ENCODE results near the gene EHBP1L1. TPM values are rescaled to one million over a fixed set of nuclear protein-coding genes. Genes with fewer than 3 reads are reported as not detected.

EHBP1L1 gene
- total RNA-seq, 1 experiment from 2014 or later: 126 TPM

GRCh38 chr11:65565624-65566453 is 10.0 kb upstream of the EHBP1L1 start:
- Histone ChIP-seq H3K27ac (ENCODE audit: low read length) (peak overlapping the region; percentile 20), H3F3A (ENCODE audit: low read length, unreplicated experiment) (no peaks in the 10 kb centered on the region), H2AFZ (ENCODE audit: low read length) (no peak overlapping the region), H3K27me3 (ENCODE audit: low read length) (no peaks in the 10 kb centered on the region), H3K4me3 (ENCODE audit: low read length) (no peak overlapping the region), H4K20me1 (ENCODE audit: low read length) (no peaks in the 10 kb centered on the region), H3K9me2 (replicated peaks; ENCODE audit: low read length) (no peaks in the 10 kb centered on the region), H3K9ac (ENCODE audit: low read length) (no peak overlapping the region), H3K79me2 (ENCODE audit: low read length) (peaks cover 28% of the 10 kb centered on the region), H3K9me3 (ENCODE audit: low read length) (no peaks in the 10 kb centered on the region), H3K4me1 (ENCODE audit: insufficient read depth, low read length) (peaks cover 29% of the 10 kb centered on the region), H3K36me3 (ENCODE audit: low read depth, low read length) (no peaks in the 10 kb centered on the region), H3K4me2 (ENCODE audit: low read length) (peak overlapping the region; percentile 33)
- TF ChIP-seq CTCF (conservative IDR thresholded peaks at IDR 0.05; ENCODE audit: low read depth, low read length) (no peak), EZH2phosphoT487 (IDR thresholded peaks at IDR 0.05; ENCODE audit: borderline replicate concordance, low read length) (no peak), EZH2 (IDR thresholded peaks at IDR 0.05; ENCODE audit: low read length, unreplicated experiment) (no peak)
- DNase-seq: peak; percentile 41
- ChIA-PET CTCF (interaction anchor here (0.7 kb wide), 1 partner anchor 19 kb away, joined by 9 read pairs; no protein-coding TSS in a partner anchor), POLR2A (ENCODE audit: unreplicated experiment) (interaction anchor here (0.6 kb wide), 2 partner anchors 59 to 122 kb away, joined by 3 to 12 read pairs; no protein-coding TSS in a partner anchor)
- intact Hi-C loops (cut with micrococcal nuclease): no loop called here
- no peak for ATAC-seq
- no TSS peak for BruUV-seq (replicated peaks)

- POLR2A ChIA-PET (ENCODE audit: unreplicated experiment): interaction anchor here (0.6 to 1.1 kb wide), 3 partner anchors 78 to 149 kb away, joined by 3 to 8 read pairs (median 3); no protein-coding TSS in a partner anchor
- Histone ChIP-seq H3K79me2 (ENCODE audit: low read length) (peaks cover 50% of the 10 kb centered on the region), H4K20me1 (ENCODE audit: low read length) (no peaks in the 10 kb centered on the region), H3K9me2 (replicated peaks; ENCODE audit: low read length) (no peaks in the 10 kb centered on the region), H3K9ac (ENCODE audit: low read length) (peak overlapping the region; percentile 93), H3K27me3 (ENCODE audit: low read length) (no peaks in the 10 kb centered on the region), H3K27ac (ENCODE audit: low read length) (peak overlapping the region; percentile 86), H3K36me3 (ENCODE audit: low read depth, low read length) (no peaks in the 10 kb centered on the region), H3K4me2 (ENCODE audit: low read length) (peak overlapping the region; percentile 93), H3K4me3 (ENCODE audit: low read length) (peak overlapping the region; percentile 97), H2AFZ (ENCODE audit: low read length) (peak overlapping the region; percentile 80), H3F3A (ENCODE audit: low read length, unreplicated experiment) (peaks cover 4% of the 10 kb centered on the region), H3K9me3 (ENCODE audit: low read length) (no peaks in the 10 kb centered on the region), H3K4me1 (ENCODE audit: insufficient read depth, low read length) (peaks cover 48% of the 10 kb centered on the region)
- ATAC-seq (peak; percentile 9), DNase-seq (no peak)
- TF ChIP-seq EZH2 (IDR thresholded peaks at IDR 0.05; ENCODE audit: low read length, unreplicated experiment) (no peak), CTCF (conservative IDR thresholded peaks at IDR 0.05; ENCODE audit: low read depth, low read length) (no peak), EZH2phosphoT487 (IDR thresholded peaks at IDR 0.05; ENCODE audit: borderline replicate concordance, low read length) (no peak)
- CTCF ChIA-PET: interaction anchor here (3.2 kb wide), 1 partner anchor 28 kb away, joined by 25 read pairs; no protein-coding TSS in a partner anchor
- TSS peak; percentile 78 for BruUV-seq (replicated peaks)
- intact Hi-C loops (cut with micrococcal nuclease): no loop called here
Measured at GRCh38 chr11:65569164-65569972, 6.5 kb upstream of the EHBP1L1 start.
